NCI-H82 (cell line): ENCODE results near the gene BTBD2.

Experiments
- DNase-seq: peaks from one replicate; lab custom pipeline; 2025; lab: John Stamatoyannopoulos, UW

The BTBD2 gene

DNA sequence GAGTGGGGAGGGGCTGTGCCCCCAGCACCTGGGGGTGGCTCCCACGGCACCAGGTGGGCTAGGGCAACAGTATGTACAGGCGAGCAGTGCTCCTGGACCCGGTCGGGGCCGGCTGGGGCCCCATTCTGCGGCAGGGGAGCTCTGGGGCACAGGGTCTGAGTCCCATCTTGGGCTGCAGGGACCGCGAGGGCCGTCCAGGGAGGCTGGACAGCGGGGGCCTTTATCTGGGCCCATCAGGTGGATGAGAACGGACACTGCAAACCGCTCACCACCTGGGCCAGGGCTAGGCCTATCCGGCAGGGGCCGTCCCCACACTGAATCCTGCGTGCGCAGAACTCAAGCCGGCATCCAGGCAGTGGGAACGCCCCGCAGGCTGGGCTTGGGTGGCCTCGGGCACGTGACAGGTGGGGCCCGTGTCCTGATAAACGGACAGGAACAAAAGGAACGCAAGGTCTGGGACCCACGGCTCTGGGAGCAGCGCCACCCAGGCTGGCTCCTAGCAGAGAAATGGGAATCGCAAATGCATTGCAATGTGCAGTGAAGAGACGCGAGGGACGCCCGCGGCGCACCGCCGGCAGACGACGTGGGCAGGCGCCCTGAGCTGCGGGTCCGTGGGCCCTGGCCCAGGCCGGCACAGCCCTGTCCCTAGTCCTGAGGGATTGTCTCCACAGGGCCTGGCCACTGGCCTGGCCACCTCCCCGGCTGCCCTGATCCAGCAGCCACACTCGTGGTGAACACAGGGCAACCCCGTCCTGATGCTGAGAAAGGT lies 29.7 kb downstream of the BTBD2 start:
- no peak for DNase-seq

- no peak for DNase-seq
Observed at GRCh38 chr19:1984357-1984756, 31.2 kb downstream of the BTBD2 start.

DNA sequence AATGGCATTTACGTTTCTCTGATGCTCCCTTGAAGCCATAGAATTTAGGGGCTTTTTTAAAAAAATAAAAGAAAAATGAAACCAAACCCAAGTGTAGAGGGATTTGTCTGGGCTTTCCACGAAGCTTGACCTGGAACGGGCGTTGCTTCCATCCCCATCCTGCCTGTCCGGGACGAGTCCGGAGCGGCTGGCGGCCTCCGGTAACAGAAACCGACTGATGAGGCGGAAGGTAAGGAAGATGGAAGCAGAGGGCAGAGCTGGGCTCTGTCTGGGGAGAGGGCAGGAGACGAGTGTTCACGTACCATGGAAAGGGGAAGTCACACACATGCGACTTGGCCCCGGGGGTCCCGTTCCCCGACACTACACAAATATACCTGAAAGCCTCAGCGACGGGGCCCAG lies 34.3 kb downstream of the BTBD2 start:
- DNase-seq = no peak

- no peak for DNase-seq
Observed at GRCh38 chr19:1980809-1981181, 34.7 kb downstream of the BTBD2 start.

DNA sequence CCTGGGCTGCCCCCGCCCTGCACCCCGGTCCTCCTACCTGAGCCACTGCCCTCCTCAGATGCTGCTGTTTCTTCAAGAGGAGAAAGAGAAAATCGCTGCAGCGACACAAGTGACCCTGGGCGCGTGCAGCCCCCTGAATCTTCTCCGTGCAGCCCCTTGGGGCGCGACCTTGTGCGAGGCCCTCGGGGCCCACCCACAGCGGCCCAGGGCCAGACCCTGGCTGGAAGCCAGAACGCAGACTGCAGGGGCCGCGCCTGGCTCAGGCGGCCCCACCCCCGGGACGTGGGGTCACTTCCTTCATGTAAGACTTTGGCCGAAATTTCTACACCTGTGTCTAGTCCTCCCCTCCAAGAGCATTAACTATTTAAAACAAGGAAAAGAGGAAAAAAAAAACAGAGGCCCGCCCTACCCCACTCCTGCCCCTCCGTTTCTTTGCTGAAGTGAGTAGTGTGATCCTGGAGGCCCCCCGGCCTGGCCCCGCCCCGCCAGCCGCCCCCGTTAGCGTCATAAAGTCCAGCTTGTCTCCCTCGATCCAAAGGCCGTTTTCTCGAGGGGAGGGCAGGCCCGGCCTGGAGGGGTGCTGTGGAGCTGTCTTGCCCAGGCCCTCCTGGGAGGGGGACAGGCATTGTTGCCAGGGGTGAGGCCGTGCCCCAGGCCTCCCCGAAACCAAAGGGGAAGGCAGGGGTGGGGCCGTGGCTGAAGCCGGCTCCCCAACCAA lies 35.3 kb downstream of the BTBD2 start:
- DNase-seq = no peak

GRCh38 chr19:1979642-1980041 lies 35.9 kb downstream of the BTBD2 start:
- no peak for DNase-seq

DNA sequence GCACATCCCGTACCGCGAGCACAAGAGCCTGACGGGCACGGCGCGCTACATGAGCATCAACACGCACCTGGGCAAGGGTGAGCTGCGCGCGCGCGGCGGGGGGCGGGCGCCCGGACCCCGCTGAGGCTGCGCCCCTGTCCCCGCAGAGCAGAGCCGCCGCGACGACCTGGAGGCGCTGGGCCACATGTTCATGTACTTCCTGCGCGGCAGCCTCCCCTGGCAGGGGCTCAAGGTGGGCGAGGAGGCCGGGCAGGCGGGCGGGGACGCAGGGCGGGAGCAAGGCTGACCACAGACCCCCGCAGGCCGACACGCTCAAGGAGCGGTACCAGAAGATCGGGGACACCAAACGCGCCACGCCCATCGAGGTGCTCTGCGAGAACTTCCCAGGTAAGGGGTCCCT lies 36.5 kb downstream of the BTBD2 start:
- no peak for DNase-seq

DNA sequence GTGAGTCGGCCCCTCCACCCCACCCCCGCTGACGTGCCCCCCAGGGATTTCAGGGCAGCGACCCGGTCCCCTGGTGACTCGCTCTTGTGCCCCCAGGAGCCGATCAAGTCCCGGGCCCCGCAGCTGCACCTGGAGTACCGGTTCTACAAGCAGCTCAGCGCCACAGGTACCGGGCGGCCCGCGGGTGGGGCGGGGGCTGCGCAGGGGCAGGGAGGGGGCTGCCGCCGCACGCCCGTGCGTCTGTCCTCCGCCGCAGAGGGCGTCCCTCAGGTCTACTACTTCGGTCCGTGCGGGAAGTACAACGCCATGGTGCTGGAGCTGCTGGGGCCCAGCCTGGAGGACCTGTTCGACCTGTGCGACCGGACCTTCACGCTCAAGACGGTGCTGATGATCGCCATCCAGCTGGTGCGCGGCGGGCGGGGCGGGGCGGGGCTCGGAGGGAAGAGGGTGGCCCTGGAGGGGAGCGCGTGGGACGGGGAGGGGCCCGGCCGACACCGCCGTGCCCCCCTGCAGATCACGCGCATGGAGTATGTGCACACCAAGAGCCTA lies 37.1 kb downstream of the BTBD2 start:
- DNase-seq = no peak

DNA sequence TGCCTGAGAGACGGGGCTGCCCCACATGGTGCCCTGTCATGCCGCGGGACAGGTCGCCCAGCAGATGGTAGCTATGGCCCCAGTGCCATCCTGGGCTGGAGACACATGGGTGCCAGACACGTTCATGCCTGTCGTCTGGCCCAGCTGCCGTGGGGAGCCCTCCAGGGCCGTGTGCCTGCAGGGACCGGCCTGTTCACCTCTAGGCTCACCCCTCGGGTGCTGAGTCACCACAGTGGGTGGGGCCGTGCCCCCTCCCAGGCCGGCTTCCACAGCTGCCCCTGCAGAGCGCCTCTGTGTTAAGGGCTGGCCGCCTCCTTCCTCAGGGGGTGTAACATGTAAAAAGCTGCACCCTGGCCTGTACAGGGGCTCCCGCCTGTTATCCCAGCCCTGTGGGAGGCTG lies 38.4 kb downstream of the BTBD2 start:
- no peak for DNase-seq

DNA sequence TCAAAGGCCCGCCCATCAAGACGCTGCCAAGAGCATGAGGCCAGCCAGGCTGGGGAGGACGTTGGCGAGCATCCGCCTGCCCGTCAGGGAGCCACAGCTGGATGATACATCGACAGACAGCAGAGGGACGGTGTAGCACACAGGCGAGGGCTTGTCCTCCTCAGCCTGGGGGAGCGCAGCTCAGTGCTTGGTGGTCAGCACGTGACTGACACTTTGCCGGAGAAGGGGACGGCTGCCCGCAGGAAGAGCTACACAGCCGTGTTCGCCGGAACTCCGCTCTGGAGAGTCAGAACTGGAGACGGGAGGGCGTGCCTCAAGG lies 40.4 kb downstream of the BTBD2 start:
- DNase-seq = no peak

- DNase-seq = no peak
Observed at GRCh38 chr19:1974381-1975161, 40.9 kb downstream of the BTBD2 start.

GRCh38 chr19:1970806-1971502 lies 44.6 kb downstream of the BTBD2 start:
- no peak for DNase-seq

GRCh38 chr19:1970003-1970805 lies 45.3 kb downstream of the BTBD2 start:
- DNase-seq = no peak

- no peak for DNase-seq
Observed at GRCh38 chr19:1969176-1970002, 46.1 kb downstream of the BTBD2 start.

- DNase-seq = no peak
Observed at GRCh38 chr19:1968279-1969175, 47.0 kb downstream of the BTBD2 start.

DNA sequence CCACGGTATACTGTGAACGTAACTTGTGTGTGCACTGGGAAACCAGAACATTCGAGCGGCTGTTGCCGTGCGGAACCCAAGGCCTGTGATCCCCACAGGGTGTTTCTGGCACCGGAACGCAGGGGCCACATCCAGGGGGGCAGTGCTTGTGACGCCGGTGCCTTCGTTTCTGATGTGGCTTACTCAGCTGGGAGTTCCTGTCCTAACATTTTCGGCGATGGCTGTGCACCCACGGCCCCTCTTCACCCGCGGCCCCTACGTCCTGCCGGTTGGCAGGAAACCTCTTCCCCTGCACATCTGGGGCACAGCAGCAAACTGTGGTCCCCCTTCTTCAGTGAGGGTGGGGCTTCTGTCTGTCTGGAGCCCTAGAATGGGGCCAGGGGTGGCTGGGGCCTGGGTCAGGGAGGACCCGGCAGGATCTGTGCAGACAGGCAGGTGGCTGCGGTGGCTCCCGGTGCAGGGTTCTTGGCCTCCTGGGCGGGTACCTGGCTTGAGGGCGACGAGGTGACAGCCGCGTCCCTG lies 48.4 kb downstream of the BTBD2 start:
- no peak for DNase-seq

- no peak for DNase-seq
Observed at GRCh38 chr19:1962674-1963073, 52.8 kb downstream of the BTBD2 start.

GRCh38 chr19:1961000-1961883 lies 54.3 kb downstream of the BTBD2 start:
- no peak for DNase-seq
